ENCODE data around the gene ASPG.

ASPG gene

DNA sequence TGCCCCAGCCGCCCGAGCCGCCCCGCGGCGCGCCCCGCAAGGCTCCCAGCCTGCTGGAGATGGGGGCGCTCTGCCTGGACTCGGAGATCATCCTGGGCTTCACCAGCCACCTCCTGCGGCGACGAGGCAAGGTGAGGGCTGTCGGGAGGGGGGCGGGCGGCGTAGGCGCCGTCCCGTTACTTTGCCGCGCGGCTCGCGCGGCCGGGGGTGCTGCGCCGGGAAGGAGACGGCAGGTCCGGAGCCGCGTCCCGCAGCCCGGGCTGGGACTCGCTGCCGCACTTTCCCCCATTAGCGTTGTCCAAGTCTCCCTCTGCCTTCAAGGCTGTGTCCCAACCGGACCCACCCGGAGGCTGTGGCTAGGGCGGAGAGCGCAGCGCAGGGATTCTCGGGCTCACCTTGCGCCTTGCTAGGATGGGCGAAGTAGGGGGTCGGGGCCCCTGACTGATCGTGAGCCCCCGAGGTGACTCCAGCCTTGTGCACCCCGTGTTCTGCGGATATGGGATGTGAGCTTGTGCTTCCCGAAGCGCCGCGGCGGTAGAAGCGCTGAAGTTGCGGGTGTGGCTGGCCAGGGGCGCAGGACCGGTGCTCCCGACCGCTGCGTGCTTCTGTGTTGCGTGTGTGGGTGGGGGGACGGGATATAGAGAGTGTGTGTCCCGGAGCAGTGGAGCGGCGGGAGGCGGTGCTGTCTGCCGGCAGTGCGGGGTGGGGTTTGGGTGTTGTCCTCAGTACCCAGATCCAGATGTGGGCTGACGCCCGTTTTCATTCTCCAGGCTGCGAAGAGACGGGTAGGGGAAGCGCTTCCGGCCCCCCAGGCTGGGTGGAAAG lies 51.2 kb downstream of the ASPG start:
- DNase-seq (ENCODE audit: low read depth) = no peak

DNA sequence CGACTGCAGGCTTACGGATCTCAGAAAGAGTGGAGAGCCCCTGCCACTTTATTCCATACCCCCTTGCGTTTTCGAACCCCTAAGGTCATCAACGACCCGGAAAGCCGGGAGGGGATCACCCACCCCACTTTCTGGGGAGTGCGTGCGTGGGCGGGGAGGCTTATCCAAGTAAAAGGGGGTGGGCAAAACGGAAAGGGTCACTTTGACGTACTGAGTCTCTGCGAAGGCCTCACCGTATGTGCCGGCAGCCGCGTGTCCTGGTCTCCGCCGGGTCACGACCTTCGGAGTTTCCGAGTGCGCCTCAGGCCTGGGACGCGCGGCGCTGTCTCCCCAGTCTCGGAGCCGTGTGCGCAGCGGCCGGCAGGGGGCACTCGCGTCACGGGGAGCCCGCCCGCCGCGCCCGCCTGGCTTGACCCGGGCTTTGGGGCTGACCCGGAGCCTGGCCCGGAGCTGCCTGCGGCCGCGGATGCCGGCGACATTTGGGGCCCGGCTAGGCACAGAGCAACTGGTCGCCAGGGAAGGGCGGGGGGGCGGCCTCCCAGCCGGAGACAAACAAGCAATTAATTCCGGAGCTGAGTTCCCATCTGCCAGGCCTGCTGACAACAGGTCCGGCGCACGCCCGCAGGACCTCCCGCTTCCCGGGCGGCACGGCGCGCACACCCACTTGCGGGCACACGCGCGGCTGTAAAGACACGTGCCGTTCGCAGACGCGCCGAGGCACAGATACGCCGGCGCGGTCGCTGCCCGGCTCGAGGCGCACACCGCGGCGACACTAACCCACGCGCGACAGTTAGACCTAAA lies 52.0 kb downstream of the ASPG start:
- DNase-seq (ENCODE audit: low read depth) = peak; percentile 71

DNA sequence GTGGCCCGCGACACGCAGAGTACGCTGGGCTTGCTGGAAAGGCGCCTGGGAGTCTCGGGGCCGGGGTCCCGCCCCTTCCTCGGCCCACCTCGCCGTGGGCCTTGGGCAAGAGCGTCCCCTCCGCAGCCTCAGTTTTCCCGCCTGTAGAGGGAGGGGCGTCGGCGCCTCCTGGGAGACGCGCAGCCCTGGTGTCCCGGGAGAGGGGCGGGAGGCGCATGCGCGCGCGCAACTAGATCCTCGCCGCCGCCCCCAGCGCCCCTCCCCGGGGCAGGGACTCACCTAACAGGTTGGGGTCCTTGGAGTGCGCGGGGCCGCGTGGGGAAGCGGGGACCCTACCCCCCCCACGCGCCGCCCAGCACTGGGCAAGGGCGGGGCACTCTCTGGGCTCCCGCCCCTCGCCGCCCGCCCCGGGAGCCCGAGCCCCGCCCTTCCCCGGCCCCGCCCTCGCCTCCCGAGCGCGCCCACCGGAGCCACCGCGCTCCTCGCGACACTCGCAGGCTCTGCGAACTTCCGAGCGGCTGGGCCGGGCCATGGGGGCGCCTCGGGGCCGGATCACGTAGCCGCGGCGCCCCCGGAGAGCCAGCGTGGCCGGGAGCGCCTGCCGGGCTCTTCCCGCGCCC lies 52.7 kb downstream of the ASPG start, which contains the start of gene KIF26A:
Gene KIF26A, plus strand, starts transcription at position 490 of the 620 bp plus-strand sequence. CDS start 136 bp downstream, outside the sequence.
- DNase-seq (ENCODE audit: low read depth) = peak; percentile 43

DNA sequence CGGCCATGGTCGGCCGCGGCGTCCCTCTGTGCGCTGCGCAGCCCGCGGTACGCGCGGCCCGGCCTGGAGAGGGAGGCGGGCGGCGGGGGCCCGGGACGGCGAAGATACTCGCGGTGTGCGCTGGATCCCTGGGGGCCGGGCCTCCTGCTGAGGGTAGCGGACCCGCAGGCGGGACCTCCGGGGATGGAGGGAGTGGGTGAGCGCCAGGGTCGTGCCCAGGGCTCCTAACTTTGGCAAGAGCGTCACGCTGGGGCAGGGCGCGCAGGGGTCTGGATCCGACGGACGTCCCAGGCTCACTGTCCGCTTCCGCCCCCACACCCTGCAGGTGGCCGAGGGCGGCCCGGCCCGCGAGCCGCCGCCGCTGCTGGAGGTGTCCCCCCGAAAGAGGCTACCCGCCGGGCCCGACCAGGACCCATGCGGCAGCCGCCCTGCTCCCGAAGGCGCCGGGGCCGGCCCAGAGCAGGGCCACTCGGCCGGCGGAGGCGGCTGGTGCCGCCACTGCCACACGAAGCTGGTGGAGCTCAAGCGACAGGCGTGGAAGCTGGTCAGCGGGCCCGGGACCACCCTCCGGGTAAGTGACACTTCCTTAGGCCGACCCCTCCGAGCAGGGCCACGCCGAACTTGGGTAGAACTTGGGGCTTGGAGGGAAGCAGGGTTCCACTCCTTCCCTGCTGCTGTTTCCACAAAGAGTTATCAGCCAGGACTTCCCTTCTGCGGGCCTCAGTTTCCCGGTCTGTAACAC lies 53.4 kb downstream of the ASPG start:
- no peak for DNase-seq (ENCODE audit: low read depth)

DNA sequence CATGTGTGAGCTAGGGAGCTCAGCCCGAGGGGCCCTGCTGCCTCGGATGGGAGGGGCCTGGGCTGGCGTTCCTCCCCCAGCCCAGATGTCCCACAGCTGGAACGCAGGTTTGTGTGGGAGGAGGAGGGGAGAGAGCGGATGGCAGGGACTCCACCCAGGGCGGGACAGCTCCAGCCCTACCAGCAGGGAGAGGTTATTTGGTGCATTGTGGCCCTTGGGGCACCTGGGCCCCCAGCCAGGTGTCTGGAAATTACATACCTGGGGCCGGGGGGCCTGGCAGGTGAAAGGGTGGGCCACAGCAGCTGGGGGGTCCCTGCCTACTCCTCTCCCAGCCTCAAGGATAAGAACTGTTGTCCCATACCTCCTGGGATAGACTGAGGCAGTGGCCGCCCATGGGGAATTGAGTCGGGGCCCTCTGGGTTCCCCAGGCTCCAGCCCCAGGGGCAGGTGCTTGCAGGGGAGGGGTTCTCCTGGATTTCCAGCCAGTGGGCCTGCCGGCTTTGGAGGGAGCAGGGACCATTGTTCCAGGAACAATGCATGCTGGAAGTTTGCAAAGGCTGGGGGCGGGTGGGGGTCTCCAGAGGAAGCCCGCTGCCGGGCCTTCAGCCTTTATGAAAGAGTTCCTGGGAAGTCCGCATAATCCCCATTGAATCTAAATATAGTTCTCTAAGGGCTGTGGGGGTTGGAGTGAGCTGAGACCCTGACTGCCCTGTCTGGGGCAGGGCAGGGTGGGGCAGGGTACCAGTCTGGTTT lies 54.1 kb downstream of the ASPG start:
- DNase-seq (ENCODE audit: low read depth) = no peak

GRCh38 chr14:104140213-104140462 lies 54.6 kb downstream of the ASPG start:
- DNase-seq (ENCODE audit: low read depth) = no peak

GRCh38 chr14:104140463-104141331 lies 55.2 kb downstream of the ASPG start:
- DNase-seq (ENCODE audit: low read depth) = no peak

GRCh38 chr14:104141621-104142091 lies 56.2 kb downstream of the ASPG start:
- no peak for DNase-seq (ENCODE audit: low read depth)

DNA sequence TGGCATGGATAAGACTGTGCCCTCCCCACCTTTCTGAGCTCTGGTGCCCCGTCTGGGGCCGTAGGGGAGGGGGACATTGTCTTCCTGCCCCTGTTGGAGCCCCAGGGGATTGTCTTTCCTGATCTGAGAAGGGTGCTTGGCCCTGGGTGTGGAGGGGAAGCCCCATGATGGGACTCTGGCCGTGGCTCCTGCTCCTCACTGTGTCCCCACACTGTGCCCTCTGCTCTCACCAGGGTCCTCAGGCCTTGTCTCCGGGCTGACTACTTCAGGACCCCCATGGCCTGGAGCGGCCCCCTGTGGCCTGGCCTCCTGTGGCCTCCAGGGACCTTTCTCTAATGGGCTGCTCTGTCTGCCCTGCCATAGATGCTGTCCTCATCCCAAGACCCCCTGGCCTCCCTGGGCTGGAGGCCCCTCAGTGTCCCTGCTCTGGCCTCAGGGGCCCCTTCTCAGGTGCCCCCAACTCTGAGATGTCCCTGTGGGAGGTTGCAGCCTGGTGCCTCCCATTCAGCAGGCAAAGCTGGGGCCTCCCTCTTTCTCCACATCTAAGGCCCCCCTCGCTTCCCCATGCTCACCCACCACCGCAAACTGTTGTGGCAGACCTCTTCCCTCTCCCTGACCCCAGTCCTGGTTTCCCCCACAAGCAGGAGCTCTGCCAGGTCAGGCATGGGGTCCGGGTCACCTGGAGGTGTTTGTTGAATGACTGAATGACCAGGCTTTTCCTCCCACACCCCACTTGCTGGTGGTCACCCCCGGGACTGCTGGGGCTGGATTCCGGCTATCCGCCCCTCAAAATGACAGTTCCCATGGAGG lies 56.8 kb downstream of the ASPG start:
- DNase-seq (ENCODE audit: low read depth) = no peak

DNA sequence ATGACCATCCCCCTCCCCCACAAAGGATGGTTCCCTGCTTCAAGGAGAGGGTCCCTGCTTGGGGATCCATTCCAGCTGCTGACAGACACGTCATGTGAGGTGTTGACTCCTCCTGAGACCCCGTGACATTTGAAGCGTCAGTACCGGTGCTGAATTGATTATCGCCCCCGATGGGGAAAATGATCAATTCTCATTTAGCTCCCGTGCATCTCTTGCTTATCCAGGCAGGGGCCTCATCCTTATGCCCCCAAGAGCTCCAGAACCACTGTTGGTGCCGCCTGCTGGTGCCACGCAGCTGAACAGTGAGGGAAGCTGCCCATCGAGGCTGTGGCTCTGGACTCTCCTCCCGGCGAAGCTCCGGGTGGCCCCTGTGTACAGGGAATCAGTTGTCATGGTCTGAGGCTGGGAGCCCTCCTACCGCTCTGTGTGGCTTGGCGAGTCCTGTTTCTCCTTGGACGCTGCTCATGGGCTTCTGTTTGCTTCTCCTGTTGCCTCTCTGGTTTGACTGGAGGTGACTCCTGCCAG lies 57.5 kb downstream of the ASPG start:
- DNase-seq (ENCODE audit: low read depth) = no peak

- no peak for DNase-seq (ENCODE audit: low read depth)
Observed at GRCh38 chr14:104143521-104144452, 58.3 kb downstream of the ASPG start.

DNA sequence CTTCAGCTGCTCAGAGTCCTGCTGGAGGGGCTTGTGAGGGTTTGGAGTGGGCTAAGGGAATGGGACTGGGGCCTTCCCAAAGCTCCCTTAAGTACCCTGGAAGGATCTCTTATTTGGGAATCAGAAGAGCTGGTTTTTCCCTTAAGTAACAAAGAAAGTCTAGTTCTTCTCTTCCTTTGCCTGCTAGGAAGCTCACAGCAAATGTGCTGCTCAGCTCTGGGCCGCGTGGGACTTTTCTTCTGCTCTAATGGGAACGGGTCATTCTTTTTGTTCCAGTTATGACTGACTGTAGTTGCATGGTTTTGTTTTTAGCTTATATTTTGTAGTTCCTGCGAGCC lies 58.9 kb downstream of the ASPG start:
- no peak for DNase-seq (ENCODE audit: low read depth)

GRCh38 chr14:104144911-104145825 lies 59.7 kb downstream of the ASPG start:
- DNase-seq (ENCODE audit: low read depth) = no peak

DNA sequence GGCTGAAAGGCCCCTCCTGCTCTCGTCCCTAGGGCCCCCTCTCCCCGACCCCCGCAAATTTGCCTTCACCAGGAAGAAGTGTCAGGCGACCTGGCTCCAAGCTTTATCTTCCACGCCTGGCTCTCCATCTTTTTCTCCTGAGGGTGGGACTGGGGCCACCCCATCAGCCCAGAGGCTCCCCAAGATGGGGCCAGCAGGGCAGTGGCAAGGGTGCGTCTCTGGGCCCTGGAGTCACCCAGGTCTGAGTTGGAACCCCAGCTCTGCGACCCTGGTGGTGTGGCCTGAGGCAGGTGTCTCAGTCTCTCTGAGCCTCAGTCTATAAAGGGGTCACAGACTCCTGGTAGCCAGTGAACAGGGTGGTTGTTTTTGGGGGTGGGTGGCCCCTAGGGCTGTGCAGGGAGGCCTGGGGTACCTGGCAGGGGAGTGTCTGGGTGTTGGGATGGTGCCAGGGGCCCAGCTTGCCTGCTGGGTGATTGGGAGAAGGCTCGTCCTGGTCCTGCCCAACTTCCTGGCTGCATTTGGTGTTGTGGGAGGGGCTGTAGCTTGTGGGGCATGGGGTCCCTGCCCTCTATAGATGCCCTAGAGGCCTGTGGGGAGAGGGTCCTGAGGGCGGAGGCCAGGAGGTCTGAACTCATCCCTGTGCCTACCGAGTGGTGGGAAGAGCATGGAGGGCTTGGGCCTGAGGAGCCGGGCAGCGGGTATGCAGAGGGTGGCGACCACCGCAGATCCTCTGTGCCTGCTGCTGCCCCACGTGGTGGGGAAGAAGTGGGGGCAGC lies 60.5 kb downstream of the ASPG start:
- DNase-seq (ENCODE audit: low read depth) = no peak

GRCh38 chr14:104146651-104147345 lies 61.3 kb downstream of the ASPG start:
- no peak for DNase-seq (ENCODE audit: low read depth)
